Peyer's patch (tissue), 4 donors: ENCODE results near the gene RCSD1.

Source experiments
- CTCF ChIP-seq, 6 experiments: fragments of 450-650 bp in 4 of 6; fragments of 200-600 bp in 2 of 6; sonication (generic) in 1 of 6; IDR thresholded peaks; one replicate each; pipeline ENCODE4 v1.5.1; 2017 to 2019; ENCODE audit warnings: antibody characterized with exemption in 6 of 6, mild to moderate bottlenecking in 3 of 6, moderate library complexity in 1 of 6
- POLR2A ChIP-seq, 2 donors: fragments of 450-650 bp; IDR thresholded peaks; one replicate each; pipeline ENCODE4 v1.5.1; 2017; ENCODE audit warnings: antibody characterized with exemption in 2 of 2, mild to moderate bottlenecking in 2 of 2, moderate library complexity in 2 of 2

GRCh38 chr1:167594822-167595221, 35.2 kb upstream of the RCSD1 start:
- TF ChIP-seq CTCF (IDR thresholded peaks at IDR 0.05) = no peak
- no peak for TF ChIP-seq POLR2A (IDR thresholded peaks at IDR 0.05)
